Psoas muscle (tissue), 8 donors: ENCODE results near the gene LRTM2. TPM values are rescaled to one million over a fixed set of nuclear protein-coding genes. Genes with fewer than 3 reads are reported as not detected.

ENCODE experiments used
- ATAC-seq, 4 donors: fragments of 200-7000 bp; cut with Tn5 transposase; one replicate each; pipeline ENCODE4 v1.9.1; 2020; ENCODE audit warnings: moderate library complexity in 3 of 4, mild to moderate bottlenecking in 2 of 4
- DNase-seq, 2 donors: peaks; one replicate each; pipeline ENCODE4 v3.0.0-alpha.2; 2020
- H3K27ac ChIP-seq: fragments of 200-600 bp; one replicate; pipeline ENCODE4 v1.8.0; 2022
- H3K27me3 ChIP-seq, 3 donors: fragments of 200-600 bp in 1 of 3; one replicate each; pipeline versions ENCODE4 v1.6.1 to v1.8.0; 2013 to 2022; ENCODE audit warnings: low read length in 2 of 3, mild to moderate bottlenecking in 2 of 3, moderate library complexity in 1 of 3; ENCODE audit not compliant: insufficient read depth in 3 of 3
- H3K36me3 ChIP-seq, 2 donors: fragments of 200-600 bp in 1 of 2; one replicate each; pipeline versions ENCODE4 v1.6.1 to v1.8.0; 2013 to 2022; ENCODE audit warnings: low read depth in 1 of 2, mild to moderate bottlenecking in 1 of 2, moderate library complexity in 1 of 2; ENCODE audit not compliant: insufficient read depth in 1 of 2
- H3K4me1 ChIP-seq: fragments of 200-600 bp; one replicate; pipeline ENCODE4 v1.8.0; 2022
- H3K4me3 ChIP-seq: fragments of 200-600 bp; one replicate; pipeline ENCODE4 v1.8.0; 2022; ENCODE audit warnings: mild to moderate bottlenecking
- H3K9me3 ChIP-seq: fragments of 200-600 bp; one replicate; pipeline ENCODE4 v1.8.0; 2022
- CTCF ChIP-seq: fragments of 200-600 bp; IDR thresholded peaks from one replicate; pipeline ENCODE4 v1.8.0; 2022; ENCODE audit warnings: antibody characterized with exemption
- WGBS, 3 donors: extraction: QIAGEN DNeasy Blood & Tissue Kit; methylation state at CpG; one replicate each; pipeline versions ENCODE4 v1.1.6 to v1.1.7; 2013; 5-methylcytosine and 5-hydroxymethylcytosine counted together
- intact Hi-C, 2 donors: fragments of 100-400 bp; cut with DNase I; formaldehyde crosslinking; loops; one replicate each; pipeline versions ENCODE4 v1.11.0 to v1.14.2; 2022
- polyA plus RNA-seq, 3 donors: library from polyadenylated mRNA; stranded (reverse); fragments of 200-250 nt; gene quantifications; one replicate each; pipeline ENCODE4 v1.2.3, GENCODE V29; 2013
- total RNA-seq, 4 donors: library from RNA; stranded (reverse); fragmentation: NEBNext Ultra II Directional in 2 of 4; extraction: Animal tissue kit (Norgen Biotek cat#: 25700) in 2 of 4; gene quantifications; one replicate each; pipeline versions ENCODE4 v1.2.1 to v1.2.4, GENCODE V29; 2021 to 2023
- donor health status: healthy with polysubstance abuse.
- donor health status: DM: no; HTN: no; CAD: no; lungs with moderate emphysema.
- donor health status: Bipolar disorder and iron deficiency.
- donor health status: healthy.
- donor health status: DM: yes; HTN: yes; CAD: no.
- donor health status: DM: no; HTN: no; CAD: no.
- donor health status: DM: no; HTN: no; CAD: no.
- donor health status: DM: yes; HTN: yes; CAD: no.

Gene LRTM2
- total and polyA plus RNA-seq, 7 donors = not detected

DNA sequence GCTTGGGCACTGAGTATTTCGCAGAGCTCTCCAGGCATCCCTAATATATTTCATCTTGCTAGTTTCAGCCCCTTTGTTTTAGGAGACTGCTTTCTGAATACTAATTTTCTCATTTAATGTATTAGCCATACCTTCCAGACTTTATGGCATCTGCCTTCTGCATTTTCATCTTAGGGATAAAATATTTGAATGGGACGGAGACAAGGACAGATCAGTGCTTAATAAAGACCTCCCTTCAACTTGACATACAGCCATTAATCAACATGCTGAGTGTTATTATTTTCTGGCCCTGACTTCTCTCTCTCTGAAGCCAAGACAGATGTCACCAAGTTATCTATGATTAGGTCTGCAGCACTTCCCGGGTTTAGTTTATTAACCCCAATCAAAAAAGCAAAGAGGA is 55.7 kb downstream of the LRTM2 start:
- no peaks in the 10 kb centered on the region for H3K4me1 ChIP-seq
- WGBS, 3 donors = 74 to 78% (median 77%) methylated on average over 3 of the region's 3 CpGs
- no peak overlapping the region for H3K27ac ChIP-seq
- no peak overlapping the region for H3K4me3 ChIP-seq
- ATAC-seq (no peak), DNase-seq (no peak)
- no peaks in the 10 kb centered on the region for H3K27me3 ChIP-seq
- H3K9me3 ChIP-seq = no peaks in the 10 kb centered on the region
- no peak for TF ChIP-seq CTCF
- intact Hi-C loops = no loop called here
- no peaks in the 10 kb centered on the region for H3K36me3 ChIP-seq

- H3K27ac ChIP-seq = no peak overlapping the region
- TF ChIP-seq CTCF = no peak
- H3K36me3 ChIP-seq = no peaks in the 10 kb centered on the region
- ATAC-seq = no peak
- intact Hi-C loops = no loop called here
- no peak for DNase-seq
- H3K4me1 ChIP-seq = no peaks in the 10 kb centered on the region
- 85 to 89% (median 86%) methylated on average over 8 of the region's 8 CpGs for whole genome bisulfite sequencing, 3 donors
- H3K9me3 ChIP-seq = no peaks in the 10 kb centered on the region
- H3K4me3 ChIP-seq = no peak overlapping the region
- H3K27me3 ChIP-seq = no peaks in the 10 kb centered on the region
Observed at GRCh38 chr12:1877169-1877878, 57.0 kb downstream of the LRTM2 start.

DNA sequence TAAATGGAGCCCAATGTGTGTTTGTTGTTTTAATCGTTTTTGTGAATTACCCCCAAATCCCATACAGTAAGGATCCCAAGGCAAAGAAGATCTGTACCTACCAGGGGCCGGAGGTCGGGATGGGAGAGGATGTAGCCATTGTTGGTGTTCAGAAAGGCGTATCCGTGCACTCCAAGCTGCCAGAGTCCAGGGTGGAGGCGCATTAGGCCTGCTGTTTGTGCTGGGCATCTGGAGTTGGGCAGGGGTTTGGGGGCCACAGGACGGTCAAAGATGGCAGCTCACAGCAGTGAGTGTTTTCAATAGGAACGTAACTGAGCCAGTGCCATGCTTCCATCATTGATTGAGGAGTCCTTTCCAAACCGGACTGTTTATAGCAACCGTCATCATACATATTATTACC is 57.8 kb downstream of the LRTM2 start:
- ATAC-seq = no peak
- intact Hi-C loops = no loop called here

DNA sequence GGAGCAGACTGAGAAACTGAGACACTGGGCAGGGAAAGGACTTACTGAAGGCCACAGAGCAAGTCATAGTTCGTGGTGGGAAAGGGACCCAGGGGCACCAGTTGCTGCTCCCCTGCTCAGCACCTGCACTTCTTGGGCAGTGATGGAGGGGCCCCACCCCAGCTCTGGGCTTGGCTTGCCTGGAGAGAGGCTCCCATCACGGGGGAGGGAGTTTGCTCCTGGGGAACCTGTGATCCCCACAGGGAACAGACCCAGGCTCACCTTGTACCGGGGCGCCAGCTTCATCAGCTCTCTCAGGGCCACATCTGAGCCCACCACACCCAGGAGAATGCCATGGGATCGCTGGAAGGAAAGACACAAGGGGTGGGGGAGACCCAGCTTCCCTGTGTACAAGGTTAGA is 58.3 kb downstream of the LRTM2 start:
- no peaks in the 10 kb centered on the region for H3K4me1 ChIP-seq
- H3K4me3 ChIP-seq = no peak overlapping the region
- TF ChIP-seq CTCF = no peak
- no peaks in the 10 kb centered on the region for H3K9me3 ChIP-seq
- WGBS, 3 donors = 76 to 86% (median 85%) methylated on average over 5 of the region's 5 CpGs
- H3K36me3 ChIP-seq = no peaks in the 10 kb centered on the region
- DNase-seq (no peak), ATAC-seq (no peak)
- no peaks in the 10 kb centered on the region for H3K27me3 ChIP-seq
- intact Hi-C loops = no loop called here
- H3K27ac ChIP-seq = no peak overlapping the region

More for the DNA sequence above, 57.8 kb downstream of the LRTM2 start:
- no peaks in the 10 kb centered on the region for H3K9me3 ChIP-seq
- H3K36me3 ChIP-seq = no peaks in the 10 kb centered on the region
- no peak for TF ChIP-seq CTCF
- WGBS, 3 donors = 90 to 94% (median 91%) methylated on average over 10 of the region's 10 CpGs
- no peak for DNase-seq
- no peak overlapping the region for H3K27ac ChIP-seq
- H3K27me3 ChIP-seq = no peaks in the 10 kb centered on the region
- no peaks in the 10 kb centered on the region for H3K4me1 ChIP-seq
- no peak overlapping the region for H3K4me3 ChIP-seq

DNA sequence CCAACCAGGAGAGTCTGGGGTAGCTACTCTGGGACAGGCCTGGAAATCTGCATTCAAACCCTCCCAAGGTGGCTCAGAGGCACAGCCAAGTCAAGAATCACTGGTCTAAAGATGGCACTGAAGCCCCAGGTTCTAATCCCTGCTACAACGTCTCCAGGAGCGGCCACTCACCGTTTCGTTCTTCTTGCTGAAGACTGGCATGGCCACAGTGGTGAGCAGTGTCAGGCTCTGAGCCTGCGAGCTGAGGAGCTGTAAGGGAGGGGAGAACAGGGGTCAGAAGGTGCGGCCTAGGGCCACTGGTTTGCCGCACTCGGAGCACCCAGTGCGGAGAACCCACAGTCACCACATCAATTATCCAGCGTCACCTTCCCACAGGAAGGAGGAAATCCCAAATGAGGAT is 59.3 kb downstream of the LRTM2 start:
- ATAC-seq = no peak
- Histone ChIP-seq H3K27ac (no peak overlapping the region), H3K36me3 (no peaks in the 10 kb centered on the region), H3K4me3 (no peak overlapping the region), H3K9me3 (no peaks in the 10 kb centered on the region), H3K4me1 (no peaks in the 10 kb centered on the region), H3K27me3 (no peaks in the 10 kb centered on the region)
- DNase-seq = no peak
- intact Hi-C loops = no loop called here
- 91 to 95% (median 93%) methylated on average over 10 of the region's 10 CpGs for WGBS, 3 donors
- no peak for TF ChIP-seq CTCF
